Measurements from ENCODE around the gene IQUB.
"Not testable (repeated sequence)": the region's sequence is repeated elsewhere in the genome, so short reads cannot be mapped to it uniquely, and the experiment has no call there.

IQUB gene

GRCh38 chr7:123407951-123408350, 126.4 kb downstream of the IQUB start:
- not testable (repeated sequence) for DNase-seq

Measured in inflammatory macrophage (primary cell).